Tibial artery (tissue), 4 donors: ENCODE measurements around the gene RPL23.
A peak's percentile ranks its signal among the peaks of the same experiment; 100 is the strongest.

Experiments used
- DNase-seq, 2 donors: peaks; one replicate each; pipeline ENCODE4 v3.0.0-alpha.2; 2019
- H3K27ac ChIP-seq, 2 donors: fragments of 200-600 bp; sonication (generic) in 1 of 2; 1 replicate in 1 of 2; 2 replicates in 1 of 2; pipeline ENCODE4 v1.5.1; 2018 to 2019; ENCODE audit warnings: mild to moderate bottlenecking in 1 of 2
- H3K27me3 ChIP-seq, 2 donors: fragments of 200-600 bp; sonication (generic) in 1 of 2; one replicate each; pipeline versions ENCODE4 v1.5.1 to v1.6.0; 2016 to 2019
- H3K36me3 ChIP-seq, 3 donors: fragments of 200-600 bp; sonication (generic) in 2 of 3; one replicate each; pipeline ENCODE4 v1.5.1; 2016 to 2019; ENCODE audit warnings: mild to moderate bottlenecking in 2 of 3
- H3K4me1 ChIP-seq, 4 donors: fragments of 200-600 bp; sonication (generic) in 2 of 4; 1 replicate in 3 of 4; 2 replicates in 1 of 4; pipeline ENCODE4 v1.5.1; 2016 to 2019
- H3K4me3 ChIP-seq, 2 donors: fragments of 200-600 bp; sonication (generic) in 1 of 2; 1 replicate in 1 of 2; 2 replicates in 1 of 2; pipeline ENCODE4 v1.5.1; 2018 to 2019; ENCODE audit warnings: mild to moderate bottlenecking in 2 of 2
- H3K9me3 ChIP-seq, 3 donors: fragments of 200-600 bp; sonication (generic) in 1 of 3; one replicate each; pipeline ENCODE4 v1.5.1; 2016 to 2019
- intact Hi-C: fragments of 100-400 bp; cut with DNase I; formaldehyde crosslinking; loops from one replicate; pipeline ENCODE4 v1.15.0; 2023; ENCODE audit warnings: low total_unique reads
- TF ChIP-seq, protein P1 (sequence below), 2 experiments: fragments of 200-600 bp in 1 of 2; fragments of 450-650 bp in 1 of 2; IDR thresholded peaks; one replicate each; pipeline ENCODE4 v1.5.1; 2017 to 2019; ENCODE audit warnings: antibody characterized with exemption in 2 of 2, mild to moderate bottlenecking in 1 of 2, moderate library complexity in 1 of 2

RPL23 gene

GRCh38 chr17:38850374-38850773 lies 3.1 kb downstream of the RPL23 start:
- Histone ChIP-seq H3K27me3 (no peaks in the 10 kb centered on the region), H3K4me1 (peaks cover 0 to 29% (median 20%) of the 10 kb centered on the region in 4 donors), H3K9me3 (no peaks in the 10 kb centered on the region), H3K27ac (no peak overlapping the region), H3K36me3 (peaks cover 56 to 67% (median 63%) of the 10 kb centered on the region in 3 donors), H3K4me3 (no peak overlapping the region)
- intact Hi-C loops: no loop called here
- TF ChIP-seq, protein P1, sequence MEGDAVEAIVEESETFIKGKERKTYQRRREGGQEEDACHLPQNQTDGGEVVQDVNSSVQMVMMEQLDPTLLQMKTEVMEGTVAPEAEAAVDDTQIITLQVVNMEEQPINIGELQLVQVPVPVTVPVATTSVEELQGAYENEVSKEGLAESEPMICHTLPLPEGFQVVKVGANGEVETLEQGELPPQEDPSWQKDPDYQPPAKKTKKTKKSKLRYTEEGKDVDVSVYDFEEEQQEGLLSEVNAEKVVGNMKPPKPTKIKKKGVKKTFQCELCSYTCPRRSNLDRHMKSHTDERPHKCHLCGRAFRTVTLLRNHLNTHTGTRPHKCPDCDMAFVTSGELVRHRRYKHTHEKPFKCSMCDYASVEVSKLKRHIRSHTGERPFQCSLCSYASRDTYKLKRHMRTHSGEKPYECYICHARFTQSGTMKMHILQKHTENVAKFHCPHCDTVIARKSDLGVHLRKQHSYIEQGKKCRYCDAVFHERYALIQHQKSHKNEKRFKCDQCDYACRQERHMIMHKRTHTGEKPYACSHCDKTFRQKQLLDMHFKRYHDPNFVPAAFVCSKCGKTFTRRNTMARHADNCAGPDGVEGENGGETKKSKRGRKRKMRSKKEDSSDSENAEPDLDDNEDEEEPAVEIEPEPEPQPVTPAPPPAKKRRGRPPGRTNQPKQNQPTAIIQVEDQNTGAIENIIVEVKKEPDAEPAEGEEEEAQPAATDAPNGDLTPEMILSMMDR (IDR thresholded peaks at IDR 0.05): no peak
- no peak for DNase-seq

DNA sequence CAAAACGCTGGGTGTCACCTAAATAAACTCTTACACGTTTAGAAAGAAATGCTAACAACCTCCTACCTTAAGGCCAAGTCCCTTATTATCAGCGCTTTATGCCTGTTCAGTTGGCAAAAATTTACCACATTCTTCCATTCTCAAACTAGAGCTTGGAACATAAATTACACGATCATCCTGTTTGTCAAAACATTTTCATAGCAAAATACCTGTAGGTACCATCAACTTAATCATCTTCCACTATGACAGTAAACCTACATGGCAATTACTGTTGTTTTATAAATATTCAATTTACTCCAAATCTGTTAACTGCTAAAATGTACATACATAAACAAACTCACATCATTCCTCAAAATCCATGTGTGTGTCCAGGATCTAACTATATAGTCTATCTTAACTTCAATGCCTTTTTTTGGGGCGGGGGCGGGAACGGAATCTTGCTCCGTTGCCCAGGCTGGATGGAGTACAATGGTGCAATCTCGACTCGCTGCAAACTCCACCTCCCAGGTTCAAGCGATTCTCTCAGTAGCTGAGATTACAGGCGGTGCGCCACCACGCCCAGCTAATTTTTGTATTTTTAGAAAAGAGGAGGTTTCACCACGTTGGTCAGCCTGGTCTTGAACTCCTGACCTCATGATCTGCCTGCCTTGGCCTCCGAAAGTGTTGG lies 4.4 kb downstream of the RPL23 start:
- Histone ChIP-seq H3K36me3 (peaks cover 56 to 67% (median 63%) of the 10 kb centered on the region in 3 donors), H3K27ac (no peak overlapping the region), H3K9me3 (no peaks in the 10 kb centered on the region), H3K27me3 (no peaks in the 10 kb centered on the region), H3K4me3 (no peak overlapping the region), H3K4me1 (peaks cover 0 to 36% (median 20%) of the 10 kb centered on the region in 4 donors)
- intact Hi-C loops: no loop called here
- TF ChIP-seq, protein P1 (IDR thresholded peaks at IDR 0.05): no peak
- no peak for DNase-seq

- intact Hi-C loops: no loop called here
- Histone ChIP-seq H3K27ac (no peak overlapping the region), H3K4me1 (peaks cover 0 to 35% (median 20%) of the 10 kb centered on the region in 4 donors), H3K9me3 (no peaks in the 10 kb centered on the region), H3K36me3 (peaks cover 56 to 67% (median 63%) of the 10 kb centered on the region in 3 donors), H3K27me3 (no peaks in the 10 kb centered on the region), H3K4me3 (no peak overlapping the region)
- TF ChIP-seq, protein P1 (IDR thresholded peaks at IDR 0.05): no peak
- DNase-seq: no peak
These were observed 5.0 kb downstream of the RPL23 start for GRCh38 chr17:38848557-38848891.

- peaks cover 22 to 35% (median 30%) of the 10 kb centered on the region in 3 donors for H3K36me3 ChIP-seq
- intact Hi-C loops: no loop called here
- TF ChIP-seq, protein P1 (IDR thresholded peaks at IDR 0.05): no peak
- H3K9me3 ChIP-seq: no peaks in the 10 kb centered on the region
- no peak overlapping the region for H3K4me3 ChIP-seq
- H3K27ac ChIP-seq: peak overlapping the region in 1 of 2 donors; percentile 42
- H3K27me3 ChIP-seq: no peaks in the 10 kb centered on the region
- DNase-seq: peak in 1 of 2 donors; percentile 80
- H3K4me1 ChIP-seq: peaks cover 0 to 10% (median 0%) of the 10 kb centered on the region in 4 donors
These were observed 9.2 kb downstream of the RPL23 start for GRCh38 chr17:38844261-38844757.

DNA sequence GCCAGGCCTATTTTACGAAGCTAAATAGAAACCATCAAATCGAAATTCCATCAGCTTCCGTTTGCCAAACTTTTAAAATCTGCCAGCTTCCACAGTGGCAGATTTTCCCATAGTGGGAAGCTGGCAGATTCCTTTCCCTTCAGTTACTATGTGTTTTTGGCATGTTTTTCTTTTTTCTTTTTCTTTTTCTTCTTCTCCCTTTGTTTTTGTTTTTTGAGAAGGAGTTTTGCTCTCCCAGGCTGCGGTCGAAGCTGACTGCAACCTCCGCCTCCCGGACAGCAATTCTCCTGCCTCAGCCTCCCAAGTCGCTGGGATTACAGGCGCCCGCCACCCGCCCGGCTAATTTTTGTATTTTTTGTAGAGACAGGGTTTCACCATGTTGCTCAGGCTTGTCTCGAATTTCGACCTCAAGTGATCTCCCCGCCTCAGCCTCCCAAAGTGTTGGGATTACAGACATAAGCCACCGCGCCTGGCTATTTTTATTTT lies 27.7 kb downstream of the RPL23 start:
- Histone ChIP-seq H3K9me3 (no peaks in the 10 kb centered on the region), H3K4me3 (peak overlapping the region; percentile 72 to 83), H3K36me3 (peaks cover 0 to 13% (median 5%) of the 10 kb centered on the region in 3 donors), H3K27me3 (no peaks in the 10 kb centered on the region), H3K4me1 (peaks cover 0 to 22% (median 17%) of the 10 kb centered on the region in 4 donors), H3K27ac (peak overlapping the region; percentile 92 to 95)
- TF ChIP-seq, protein P1 (IDR thresholded peaks at IDR 0.05): no peak
- DNase-seq: no peak
- intact Hi-C loops: no loop called here
